GM19023 (cell line): ENCODE measurements around the gene TPRX2.
"Not testable (repeated sequence)": the region's sequence is repeated elsewhere in the genome, so short reads cannot be mapped to it uniquely, and the experiment has no call there.

ENCODE experiments used
- ATAC-seq: cut with Tn5 transposase; IDR thresholded peaks from one replicate; pipeline ENCODE4 v1.9.1; 2021; ENCODE audit warnings: mild to moderate bottlenecking, moderate library complexity; ENCODE audit not compliant: unreplicated experiment

Gene TPRX2

GRCh38 chr19:47860602-47861297, 1.7 kb downstream of the TPRX2 start:
- ATAC-seq = no peak

GRCh38 chr19:47861630-47862029, 2.6 kb downstream of the TPRX2 start:
- ATAC-seq = no peak

GRCh38 chr19:47863514-47863936, 4.5 kb downstream of the TPRX2 start:
- ATAC-seq = no peak

- ATAC-seq = no peak
These were observed 6.1 kb downstream of the TPRX2 start for GRCh38 chr19:47865166-47865565.

- no peak for ATAC-seq
These were observed 19.9 kb downstream of the TPRX2 start for GRCh38 chr19:47878906-47879305.

- not testable (repeated sequence) for ATAC-seq
These were observed 20.4 kb downstream of the TPRX2 start for GRCh38 chr19:47879385-47879784.

GRCh38 chr19:47881757-47882156, 22.7 kb downstream of the TPRX2 start:
- ATAC-seq = no peak

- ATAC-seq = no peak
These were observed 23.9 kb downstream of the TPRX2 start for GRCh38 chr19:47882890-47883289.

GRCh38 chr19:47885067-47885463, 26.0 kb downstream of the TPRX2 start:
- no peak for ATAC-seq

- ATAC-seq = no peak
These were observed 27.1 kb downstream of the TPRX2 start, which contains the start of gene SULT2A1 for GRCh38 chr19:47886010-47886559. Gene SULT2A1, minus strand, starts transcription at chr19:47886315. Its CDS starts 58 bp downstream, at chr19:47886257.

- no peak for ATAC-seq
These were observed 32.0 kb downstream of the TPRX2 start for GRCh38 chr19:47890865-47891621.

GRCh38 chr19:47891622-47891922, 32.5 kb downstream of the TPRX2 start:
- ATAC-seq = no peak

GRCh38 chr19:47891923-47892666, 33.1 kb downstream of the TPRX2 start:
- no peak for ATAC-seq

- no peak for ATAC-seq
These were observed 36.2 kb downstream of the TPRX2 start for GRCh38 chr19:47895165-47895782.

- no peak for ATAC-seq
These were observed 37.0 kb downstream of the TPRX2 start for GRCh38 chr19:47896019-47896418.

- no peak for ATAC-seq
These were observed 37.7 kb downstream of the TPRX2 start for GRCh38 chr19:47896773-47897172.

GRCh38 chr19:47897861-47898260, 38.8 kb downstream of the TPRX2 start:
- no peak for ATAC-seq

- ATAC-seq = no peak
These were observed 40.3 kb downstream of the TPRX2 start for GRCh38 chr19:47899335-47899734.

- no peak for ATAC-seq
These were observed 42.3 kb downstream of the TPRX2 start for GRCh38 chr19:47901370-47901769.

GRCh38 chr19:47909350-47909749, 50.3 kb downstream of the TPRX2 start:
- ATAC-seq = not testable (repeated sequence)

- not testable (repeated sequence) for ATAC-seq
These were observed 51.2 kb downstream of the TPRX2 start for GRCh38 chr19:47910191-47910590.
